Smooth muscle cell (in vitro differentiated cells): ENCODE measurements around the gene PIK3CG. TPM values are rescaled to one million over a fixed set of nuclear protein-coding genes. Genes with fewer than 3 reads are reported as not detected.

Experiments used
- DNase-seq: peaks from one replicate; lab custom pipeline; 2025; ENCODE audit not compliant: unreplicated experiment; lab: John Stamatoyannopoulos, UW
- H2AFZ ChIP-seq: fragments of 200-600 bp; sonication (generic); 2 replicates; pipeline ENCODE4 v1.6.0; 2016; ENCODE audit warnings: antibody characterized with exemption, low read depth, mild to moderate bottlenecking
- H3F3A ChIP-seq: fragments of 200-600 bp; sonication (generic); 2 replicates; pipeline ENCODE4 v1.6.0; 2017; ENCODE audit warnings: antibody characterized with exemption, low read depth
- H3K27ac ChIP-seq: fragments of 200-600 bp; sonication (generic); 2 replicates; pipeline ENCODE4 v1.5.1; 2016; ENCODE audit warnings: low read depth, mild to moderate bottlenecking
- H3K27me3 ChIP-seq: fragments of 200-600 bp; sonication (generic); 2 replicates; pipeline ENCODE4 v1.6.1; 2016; ENCODE audit warnings: low read depth, mild to moderate bottlenecking
- H3K36me3 ChIP-seq: fragments of 200-600 bp; sonication (generic); 2 replicates; pipeline ENCODE4 v1.5.1; 2016; ENCODE audit warnings: low read depth
- H3K4me1 ChIP-seq: fragments of 200-600 bp; sonication (generic); 2 replicates; pipeline ENCODE4 v1.5.1; 2016; ENCODE audit warnings: low read depth
- H3K4me2 ChIP-seq: fragments of 200-600 bp; sonication (generic); 2 replicates; pipeline ENCODE4 v1.6.0; 2016; ENCODE audit warnings: mild to moderate bottlenecking
- H3K4me3 ChIP-seq: fragments of 200-600 bp; sonication (generic); 2 replicates; pipeline ENCODE4 v1.5.1; 2016; ENCODE audit warnings: mild to moderate bottlenecking
- H3K79me2 ChIP-seq: fragments of 200-600 bp; sonication (generic); 2 replicates; pipeline ENCODE4 v1.6.0; 2016; ENCODE audit warnings: low read depth, mild to moderate bottlenecking
- H3K9ac ChIP-seq: fragments of 200-600 bp; sonication (generic); 2 replicates; pipeline ENCODE4 v1.6.0; 2016; ENCODE audit warnings: low read depth
- H3K9me3 ChIP-seq: fragments of 200-600 bp; sonication (generic); replicated peaks from 2 replicates; pipeline ENCODE4 v1.5.1; 2016; ENCODE audit warnings: low read depth
- H4K20me1 ChIP-seq: fragments of 200-600 bp; sonication (generic); 2 replicates; pipeline ENCODE4 v1.6.0; 2016; ENCODE audit warnings: low read depth
- CTCF ChIP-seq: fragments of 200-600 bp; sonication (generic); IDR thresholded peaks from 2 replicates; pipeline ENCODE4 v1.5.1; 2017; ENCODE audit warnings: borderline replicate concordance, mild to moderate bottlenecking, antibody characterized with exemption; ENCODE audit not compliant: insufficient read depth, poor library complexity, severe bottlenecking
- WGBS: methylation state at CpG from one replicate; pipeline ENCODE4 v1.1.7; 2016; ENCODE audit warnings: low lambda C conversion rate; 5-methylcytosine and 5-hydroxymethylcytosine counted together
- polyA plus RNA-seq: library from polyadenylated mRNA; unstranded; fragments of >200 nt; fragmentation: Nextera tagmentation; extraction: Ambion mirVana; gene quantifications from 2 replicates; pipeline ENCODE4 v1.2.1, GENCODE V29; 2016
- total RNA-seq: library from RNA; depleted of rRNA; stranded (reverse); fragments of >200 nt; gene quantifications from 2 replicates; pipeline ENCODE4 v1.2.3, GENCODE V29; 2014

Gene PIK3CG
- total and polyA plus RNA-seq, 2 experiments from 2014 or later = not detected

GRCh38 chr7:106868364-106868763, 3.3 kb downstream of the PIK3CG start:
- TF ChIP-seq CTCF = no peak
- whole genome bisulfite sequencing = 95% methylated on average over 20 of the region's 20 CpGs

DNA sequence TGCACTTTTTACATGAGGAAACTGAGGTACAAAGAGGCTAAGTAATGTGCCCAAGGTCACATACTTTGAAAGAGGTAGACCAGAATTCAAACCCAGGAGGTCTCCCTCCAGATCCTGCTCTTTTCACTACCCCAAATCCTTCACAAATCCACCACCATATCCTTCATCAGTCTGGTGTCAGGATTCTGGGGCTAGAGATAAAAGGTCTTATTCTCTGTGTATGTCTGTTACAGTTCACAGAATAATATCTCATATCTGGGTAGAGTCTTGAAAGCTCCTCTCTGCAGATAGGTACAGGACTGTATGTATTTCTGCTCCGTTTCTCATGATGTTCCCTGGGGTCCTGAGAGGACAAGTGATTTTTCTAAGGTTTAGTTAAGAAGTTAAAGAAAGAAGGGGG, 4.9 kb downstream of the PIK3CG start:
- H3K4me3 ChIP-seq = no peak overlapping the region
- H3K4me1 ChIP-seq = no peaks in the 10 kb centered on the region
- H3K79me2 ChIP-seq = no peaks in the 10 kb centered on the region
- WGBS = 68% methylated on average over 1 of the region's 1 CpG
- no peak overlapping the region for H3K4me2 ChIP-seq
- TF ChIP-seq CTCF = no peak
- H3K36me3 ChIP-seq = no peaks in the 10 kb centered on the region
- H3K9me3 ChIP-seq = no peaks in the 10 kb centered on the region
- no peaks in the 10 kb centered on the region for H4K20me1 ChIP-seq
- no peak for DNase-seq
- H3K27me3 ChIP-seq = peaks cover 28% of the 10 kb centered on the region
- no peaks in the 10 kb centered on the region for H3F3A ChIP-seq
- H3K27ac ChIP-seq = no peak overlapping the region
- no peak overlapping the region for H2AFZ ChIP-seq
- H3K9ac ChIP-seq = no peak overlapping the region

More at GRCh38 chr7:106868364-106868763, 3.3 kb downstream of the PIK3CG start:
- H3K4me3 ChIP-seq = no peak overlapping the region
- no peak for DNase-seq
- H3K4me1 ChIP-seq = no peaks in the 10 kb centered on the region
- no peak overlapping the region for H3K27ac ChIP-seq
- H3K9ac ChIP-seq = no peak overlapping the region
- H3F3A ChIP-seq = no peaks in the 10 kb centered on the region
- H2AFZ ChIP-seq = no peak overlapping the region
- H3K36me3 ChIP-seq = no peaks in the 10 kb centered on the region
- peaks cover 15% of the 10 kb centered on the region for H3K27me3 ChIP-seq
- no peaks in the 10 kb centered on the region for H4K20me1 ChIP-seq
- no peaks in the 10 kb centered on the region for H3K9me3 ChIP-seq
- H3K4me2 ChIP-seq = no peak overlapping the region
- H3K79me2 ChIP-seq = no peaks in the 10 kb centered on the region

- Histone ChIP-seq H4K20me1 (no peaks in the 10 kb centered on the region), H3F3A (no peaks in the 10 kb centered on the region), H3K4me2 (no peak overlapping the region), H3K9ac (no peak overlapping the region), H3K9me3 (no peaks in the 10 kb centered on the region), H3K27ac (no peak overlapping the region), H3K4me1 (no peaks in the 10 kb centered on the region), H3K36me3 (no peaks in the 10 kb centered on the region), H2AFZ (no peak overlapping the region), H3K4me3 (no peak overlapping the region), H3K27me3 (peaks cover 28% of the 10 kb centered on the region), H3K79me2 (no peaks in the 10 kb centered on the region)
- 62% methylated on average over 3 of the region's 3 CpGs for WGBS
- DNase-seq = no peak
- no peak for TF ChIP-seq CTCF
These were observed 5.4 kb downstream of the PIK3CG start for GRCh38 chr7:106870528-106870927.

DNA sequence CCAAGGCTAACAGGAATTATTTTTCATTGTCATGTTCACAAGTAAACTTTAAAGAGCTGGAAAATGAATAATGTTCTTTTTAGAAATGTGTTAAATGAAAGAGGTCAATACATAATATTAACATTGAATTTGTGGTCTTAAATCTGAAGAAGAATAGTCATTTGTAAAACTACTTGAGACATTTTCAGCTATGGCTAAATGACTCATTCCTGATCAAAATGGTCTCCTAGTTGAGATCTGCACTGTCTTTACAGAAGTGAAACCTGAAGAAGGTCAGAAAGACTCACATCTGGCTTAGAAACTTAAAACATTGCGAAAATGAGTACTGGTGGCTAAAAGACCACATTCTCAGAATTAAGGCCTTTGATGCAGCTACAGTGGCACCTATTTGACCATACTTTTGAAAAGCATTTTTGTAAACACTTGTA, 5.9 kb downstream of the PIK3CG start:
- TF ChIP-seq CTCF = no peak

More for the DNA sequence above, 5.9 kb downstream of the PIK3CG start:
- Histone ChIP-seq H3K9ac (no peak overlapping the region), H4K20me1 (no peaks in the 10 kb centered on the region), H3K27ac (no peak overlapping the region), H3K36me3 (no peaks in the 10 kb centered on the region), H3K27me3 (peaks cover 28% of the 10 kb centered on the region), H3K4me3 (no peak overlapping the region), H3K4me2 (no peak overlapping the region), H3K9me3 (no peaks in the 10 kb centered on the region), H2AFZ (no peak overlapping the region), H3K4me1 (no peaks in the 10 kb centered on the region), H3K79me2 (no peaks in the 10 kb centered on the region), H3F3A (no peaks in the 10 kb centered on the region)
- DNase-seq = no peak
- WGBS = 79% methylated on average over 1 of the region's 1 CpG
